Measurements from ENCODE around the gene ZNHIT3.
"Not testable (repeated sequence)": the region's sequence is repeated elsewhere in the genome, so short reads cannot be mapped to it uniquely, and the experiment has no call there.

DNA sequence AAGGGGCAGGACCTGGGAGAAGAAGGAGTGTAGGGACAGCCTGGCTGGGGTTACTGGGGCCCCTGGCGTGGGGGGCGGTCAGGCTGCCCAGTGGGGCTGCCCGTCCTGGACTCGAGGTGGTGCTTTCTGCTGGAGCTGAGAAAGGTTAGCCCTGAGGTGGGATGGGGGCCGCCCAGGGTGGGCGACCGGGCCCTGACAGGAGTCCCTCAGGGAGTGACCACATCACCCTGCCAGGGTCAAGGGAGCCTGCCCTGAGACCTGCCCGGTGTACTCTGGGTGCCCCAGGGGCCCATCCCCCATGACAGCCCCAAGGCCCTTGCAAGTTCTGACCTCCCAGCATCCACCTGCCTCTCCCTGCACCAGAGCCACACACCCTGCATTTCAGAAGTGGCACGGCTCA is 28.8 kb upstream of the ZNHIT3 start:
- TF ChIP-seq, protein P1, sequence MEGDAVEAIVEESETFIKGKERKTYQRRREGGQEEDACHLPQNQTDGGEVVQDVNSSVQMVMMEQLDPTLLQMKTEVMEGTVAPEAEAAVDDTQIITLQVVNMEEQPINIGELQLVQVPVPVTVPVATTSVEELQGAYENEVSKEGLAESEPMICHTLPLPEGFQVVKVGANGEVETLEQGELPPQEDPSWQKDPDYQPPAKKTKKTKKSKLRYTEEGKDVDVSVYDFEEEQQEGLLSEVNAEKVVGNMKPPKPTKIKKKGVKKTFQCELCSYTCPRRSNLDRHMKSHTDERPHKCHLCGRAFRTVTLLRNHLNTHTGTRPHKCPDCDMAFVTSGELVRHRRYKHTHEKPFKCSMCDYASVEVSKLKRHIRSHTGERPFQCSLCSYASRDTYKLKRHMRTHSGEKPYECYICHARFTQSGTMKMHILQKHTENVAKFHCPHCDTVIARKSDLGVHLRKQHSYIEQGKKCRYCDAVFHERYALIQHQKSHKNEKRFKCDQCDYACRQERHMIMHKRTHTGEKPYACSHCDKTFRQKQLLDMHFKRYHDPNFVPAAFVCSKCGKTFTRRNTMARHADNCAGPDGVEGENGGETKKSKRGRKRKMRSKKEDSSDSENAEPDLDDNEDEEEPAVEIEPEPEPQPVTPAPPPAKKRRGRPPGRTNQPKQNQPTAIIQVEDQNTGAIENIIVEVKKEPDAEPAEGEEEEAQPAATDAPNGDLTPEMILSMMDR (IDR thresholded peaks at IDR 0.05; ENCODE audit: borderline replicate concordance, extremely low read depth, low read length, poor library complexity, severe bottlenecking): not testable (repeated sequence)
- not testable (repeated sequence) for TF ChIP-seq EZH2 (IDR thresholded peaks at IDR 0.05; ENCODE audit: borderline replicate concordance, low read depth, low read length, severe bottlenecking)

Measured in DND-41 (cell line).